DOHH2 (cell line): ENCODE measurements around the gene PRKCG.

ENCODE experiments used
- CTCF ChIP-seq: fragments of 200-600 bp; sonication (generic); IDR thresholded peaks from one replicate; pipeline ENCODE4 v1.5.1; 2014; ENCODE audit warnings: antibody characterized with exemption, mild to moderate bottlenecking, low read depth, low read length; ENCODE audit not compliant: poor library complexity, severe bottlenecking
- EZH2phosphoT487 ChIP-seq: fragments of 200-600 bp; sonication (generic); IDR thresholded peaks from 2 replicates; pipeline ENCODE4 v1.6.1; 2017; ENCODE audit warnings: borderline replicate concordance, mild to moderate bottlenecking, antibody characterized with exemption, low read length, moderate library complexity, mixed read lengths

- TF ChIP-seq EZH2phosphoT487 (no peak), CTCF (no peak)
Observed at GRCh38 chr19:53915000-53915399, 33.0 kb downstream of the PRKCG start.
